Caco-2 (cell line): ENCODE results near the gene RAB3GAP1. TPM values are rescaled to one million over a fixed set of nuclear protein-coding genes. Genes with fewer than 3 reads are reported as not detected.

ENCODE experiments used
- BruUV-seq: library from RNA; stranded (reverse); fragments of 400-500 nt; replicated peaks from 2 replicates; lab custom pipeline; 2021; lab: Mats Ljungman, UMichigan
- CTCF ChIA-PET: fragments of 300-600 bp; sonication (Branson Sonifier 250); formaldehyde crosslinking; loops from one replicate; lab custom pipeline; 2022; ENCODE audit warnings: antibody characterized with exemption; lab: Charles Lee
- POLR2A ChIA-PET: fragments of 300-600 bp; sonication (Branson Sonifier 250); formaldehyde crosslinking; loops from one replicate; lab custom pipeline; 2022; ENCODE audit warnings: antibody characterized with exemption; lab: Charles Lee
- DNase-seq, 2 experiments: peaks; one replicate each; pipeline versions ENCODE4 v3.0.0 to v3.0.0-alpha.2; 2020 to 2022
- H3K27me3 ChIP-seq: replicated peaks from 2 replicates; pipeline ENCODE4 v1.6.0; 2011; ENCODE audit warnings: low read length; ENCODE audit not compliant: control insufficient read depth, insufficient read depth
- H3K36me3 ChIP-seq: 2 replicates; pipeline ENCODE4 v1.5.1; 2011; ENCODE audit warnings: low read length; ENCODE audit not compliant: control insufficient read depth, insufficient read depth
- H3K4me1 ChIP-seq: fragments of 250-450 bp; sonication (Bioruptor Pico); 2 replicates; pipeline ENCODE4 v1.5.1; 2020; ENCODE audit warnings: mild to moderate bottlenecking
- H3K4me3 ChIP-seq: 2 replicates; pipeline ENCODE4 v1.5.1; 2011; ENCODE audit warnings: low read depth, mild to moderate bottlenecking, control low read depth, low read length
- H3K9me3 ChIP-seq: fragments of 250-450 bp; sonication (Bioruptor Pico); 2 replicates; pipeline ENCODE4 v1.5.1; 2020; ENCODE audit warnings: mild to moderate bottlenecking, moderate library complexity
- H3K27ac Mint-ChIP-seq: one replicate; pipeline ENCODE4 v1.8.0; 2022; ENCODE audit warnings: mixed read lengths; ENCODE audit not compliant: unreplicated experiment
- H3K27me3 Mint-ChIP-seq: one replicate; pipeline ENCODE4 v1.8.0; 2022; ENCODE audit warnings: mixed read lengths; ENCODE audit not compliant: insufficient read depth, unreplicated experiment
- H3K36me3 Mint-ChIP-seq: one replicate; pipeline ENCODE4 v1.8.0; 2022; ENCODE audit warnings: mild to moderate bottlenecking, mixed read lengths; ENCODE audit not compliant: insufficient read depth, unreplicated experiment
- H3K4me1 Mint-ChIP-seq: one replicate; pipeline ENCODE4 v1.8.0; 2022; ENCODE audit warnings: low read depth, mixed read lengths; ENCODE audit not compliant: unreplicated experiment
- H3K4me3 Mint-ChIP-seq: one replicate; pipeline ENCODE4 v1.8.0; 2022; ENCODE audit warnings: mild to moderate bottlenecking, moderate library complexity, mixed read lengths; ENCODE audit not compliant: unreplicated experiment
- H3K9me3 Mint-ChIP-seq: one replicate; pipeline ENCODE4 v1.8.0; 2022; ENCODE audit warnings: mixed read lengths; ENCODE audit not compliant: unreplicated experiment
- intact Hi-C: fragments of 100-400 bp; cut with micrococcal nuclease; formaldehyde crosslinking; loops from one replicate; pipeline ENCODE4 v1.10.0; 2022; ENCODE audit not compliant: unreplicated experiment
- total RNA-seq: library from RNA; stranded (reverse); gene quantifications from 2 replicates; pipeline ENCODE4 v1.2.3, GENCODE V29; 2022
- TF ChIP-seq, protein P1 (sequence below), 2 experiments: fragments of 200-600 bp in 1 of 2; IDR thresholded peaks; 1 replicate in 1 of 2; 2 replicates in 1 of 2; pipeline versions ENCODE4 v1.5.1 to v1.8.0; 2011 to 2022; ENCODE audit warnings: antibody characterized with exemption in 1 of 2, control low read depth in 1 of 2, inconsistent platforms in 1 of 2, low read depth in 1 of 2, low read length in 1 of 2, mild to moderate bottlenecking in 1 of 2, moderate library complexity in 1 of 2; ENCODE audit not compliant: insufficient read depth in 1 of 2, severe bottlenecking in 1 of 2, unreplicated experiment in 1 of 2

The RAB3GAP1 gene
- total RNA-seq, 1 experiment from 2014 or later = 43.1 TPM

DNA sequence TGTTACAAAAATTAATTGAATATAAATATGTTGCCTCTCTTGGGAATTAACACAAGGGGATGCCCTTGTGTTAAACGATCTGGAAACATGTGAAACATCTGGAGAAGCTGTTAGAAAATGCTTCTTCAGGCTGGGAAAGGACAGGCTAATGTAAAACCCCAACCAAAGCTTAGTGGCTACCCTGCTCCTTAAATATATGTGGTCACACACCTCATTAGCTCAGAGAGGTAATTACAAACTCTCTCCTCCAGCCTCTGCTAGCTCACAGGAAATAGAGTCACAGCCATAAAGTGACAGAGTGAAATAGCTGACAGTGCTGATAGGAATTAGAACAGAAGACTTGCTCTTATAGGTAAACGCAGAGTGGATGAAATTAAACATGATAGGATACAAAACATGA is 155.9 kb downstream of the RAB3GAP1 start:
- H3K27ac Mint-ChIP-seq = no peak overlapping the region
- Histone ChIP-seq H3K4me3 (no peak overlapping the region), H3K9me3 (no peaks in the 10 kb centered on the region), H3K4me1 (no peaks in the 10 kb centered on the region), H3K36me3 (no peaks in the 10 kb centered on the region), H3K27me3 (no peaks in the 10 kb centered on the region)
- intact Hi-C loops = no loop called here
- TF ChIP-seq, protein P1, sequence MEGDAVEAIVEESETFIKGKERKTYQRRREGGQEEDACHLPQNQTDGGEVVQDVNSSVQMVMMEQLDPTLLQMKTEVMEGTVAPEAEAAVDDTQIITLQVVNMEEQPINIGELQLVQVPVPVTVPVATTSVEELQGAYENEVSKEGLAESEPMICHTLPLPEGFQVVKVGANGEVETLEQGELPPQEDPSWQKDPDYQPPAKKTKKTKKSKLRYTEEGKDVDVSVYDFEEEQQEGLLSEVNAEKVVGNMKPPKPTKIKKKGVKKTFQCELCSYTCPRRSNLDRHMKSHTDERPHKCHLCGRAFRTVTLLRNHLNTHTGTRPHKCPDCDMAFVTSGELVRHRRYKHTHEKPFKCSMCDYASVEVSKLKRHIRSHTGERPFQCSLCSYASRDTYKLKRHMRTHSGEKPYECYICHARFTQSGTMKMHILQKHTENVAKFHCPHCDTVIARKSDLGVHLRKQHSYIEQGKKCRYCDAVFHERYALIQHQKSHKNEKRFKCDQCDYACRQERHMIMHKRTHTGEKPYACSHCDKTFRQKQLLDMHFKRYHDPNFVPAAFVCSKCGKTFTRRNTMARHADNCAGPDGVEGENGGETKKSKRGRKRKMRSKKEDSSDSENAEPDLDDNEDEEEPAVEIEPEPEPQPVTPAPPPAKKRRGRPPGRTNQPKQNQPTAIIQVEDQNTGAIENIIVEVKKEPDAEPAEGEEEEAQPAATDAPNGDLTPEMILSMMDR (IDR thresholded peaks at IDR 0.05; ENCODE audit: insufficient read depth in 1 of 2, low read depth in 1 of 2, low read length in 1 of 2, severe bottlenecking in 1 of 2, unreplicated experiment in 1 of 2) = no peak
- H3K27me3 Mint-ChIP-seq = no peaks in the 10 kb centered on the region
- BruUV-seq = no TSS peak
- no peaks in the 10 kb centered on the region for H3K4me1 Mint-ChIP-seq
- no peak overlapping the region for H3K4me3 Mint-ChIP-seq
- H3K9me3 Mint-ChIP-seq = no peaks in the 10 kb centered on the region
- POLR2A ChIA-PET = no interaction called here
- CTCF ChIA-PET = no interaction called here
- peaks cover 5% of the 10 kb centered on the region for H3K36me3 Mint-ChIP-seq
- DNase-seq = no peak

- Mint-ChIP-seq H3K4me3 (no peak overlapping the region), H3K9me3 (no peaks in the 10 kb centered on the region), H3K4me1 (no peaks in the 10 kb centered on the region), H3K27ac (no peak overlapping the region), H3K27me3 (no peaks in the 10 kb centered on the region), H3K36me3 (no peaks in the 10 kb centered on the region)
- ChIA-PET CTCF (no interaction called here), POLR2A (no interaction called here)
- H3K9me3 ChIP-seq = no peaks in the 10 kb centered on the region
- TF ChIP-seq, protein P1 (IDR thresholded peaks at IDR 0.05; ENCODE audit: insufficient read depth in 1 of 2, low read depth in 1 of 2, low read length in 1 of 2, severe bottlenecking in 1 of 2, unreplicated experiment in 1 of 2) = no peak
- no TSS peak for BruUV-seq
- H3K4me3 ChIP-seq = no peak overlapping the region
- no peak for DNase-seq
- H3K27me3 ChIP-seq = no peaks in the 10 kb centered on the region
- intact Hi-C loops = no loop called here
- H3K4me1 ChIP-seq = no peaks in the 10 kb centered on the region
- no peaks in the 10 kb centered on the region for H3K36me3 ChIP-seq
Measured at GRCh38 chr2:135212757-135213156, 160.7 kb downstream of the RAB3GAP1 start.

DNA sequence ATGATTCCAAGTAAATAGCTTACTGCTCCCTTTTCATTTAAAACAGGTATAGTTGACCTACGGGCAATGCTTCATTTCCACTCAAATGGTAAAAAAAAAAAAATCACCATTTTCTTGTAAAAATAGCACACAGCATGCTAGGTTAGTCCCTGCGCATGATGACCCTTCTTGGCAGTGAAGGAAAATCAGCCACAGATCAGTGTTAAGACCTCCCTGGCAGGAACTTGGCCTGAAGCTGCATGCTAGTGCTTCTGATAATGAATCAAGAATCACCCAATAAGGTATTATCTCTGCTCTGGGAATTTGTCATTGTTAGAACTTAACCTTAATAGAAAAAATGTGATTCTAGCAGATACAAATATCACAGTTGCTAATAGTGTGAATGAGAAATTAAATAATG is 166.3 kb downstream of the RAB3GAP1 start:
- Mint-ChIP-seq H3K4me1 (no peaks in the 10 kb centered on the region), H3K36me3 (no peaks in the 10 kb centered on the region), H3K27ac (no peak overlapping the region), H3K27me3 (no peaks in the 10 kb centered on the region), H3K9me3 (no peaks in the 10 kb centered on the region), H3K4me3 (no peak overlapping the region)
- no peaks in the 10 kb centered on the region for H3K4me1 ChIP-seq
- TF ChIP-seq, protein P1 (IDR thresholded peaks at IDR 0.05; ENCODE audit: insufficient read depth in 1 of 2, low read depth in 1 of 2, low read length in 1 of 2, severe bottlenecking in 1 of 2, unreplicated experiment in 1 of 2) = no peak
- no peaks in the 10 kb centered on the region for H3K27me3 ChIP-seq
- intact Hi-C loops = no loop called here
- H3K9me3 ChIP-seq = no peaks in the 10 kb centered on the region
- no peak for DNase-seq
- no TSS peak for BruUV-seq
- ChIA-PET POLR2A (no interaction called here), CTCF (no interaction called here)
- no peak overlapping the region for H3K4me3 ChIP-seq
- no peaks in the 10 kb centered on the region for H3K36me3 ChIP-seq
